K562 (cell line): ENCODE measurements around the gene CS. TPM values are rescaled to one million over a fixed set of nuclear protein-coding genes. Genes with fewer than 3 reads are reported as not detected.
A peak's percentile ranks its signal among the peaks of the same experiment; 100 is the strongest.

Source experiments
- BHLHE40 ChIP-seq: IDR thresholded peaks from 2 replicates; pipeline ENCODE4 v1.6.1; 2011; ENCODE audit warnings: low read length, improper control_type of control experiment
- CHD1 ChIP-seq: fragments of 200-600 bp; sonication (generic); IDR thresholded peaks from one replicate; pipeline ENCODE4 v1.6.1; 2012; ENCODE audit warnings: mild to moderate bottlenecking, moderate library complexity, low read length, inconsistent platforms
- ETV5 ChIP-seq: sonication (generic); formaldehyde crosslinking; IDR thresholded peaks from 2 replicates; pipeline ENCODE4 v1.4.0; 2020; ENCODE audit warnings: low read depth, mild to moderate bottlenecking, missing genetic modification reagents
- NR2C1 ChIP-seq, 2 experiments: fragments of 450-650 bp; IDR thresholded peaks; 2 replicates each; pipeline ENCODE4 v1.6.1; 2017; ENCODE audit warnings: mild to moderate bottlenecking in 2 of 2, antibody characterized with exemption in 1 of 2, inconsistent platforms in 1 of 2, missing compliant biosample characterization in 1 of 2, missing genetic modification characterization in 1 of 2
- OTX1 ChIP-seq: fragments of 450-650 bp; formaldehyde crosslinking; IDR thresholded peaks from 2 replicates; pipeline ENCODE4 v1.4.0; 2022; ENCODE audit warnings: mild to moderate bottlenecking
- PYGO2 ChIP-seq: fragments of 450-650 bp; IDR thresholded peaks from 2 replicates; pipeline ENCODE4 v1.6.1; 2016; ENCODE audit warnings: mild to moderate bottlenecking, missing genetic modification characterization, moderate library complexity, missing compliant biosample characterization
- THRAP3 ChIP-seq: fragments of 450-650 bp; IDR thresholded peaks from 2 replicates; pipeline ENCODE4 v1.6.1; 2016; ENCODE audit warnings: mild to moderate bottlenecking, inconsistent platforms, borderline replicate concordance
- ZFP30 ChIP-seq: fragments of 250-450 bp; sonication (Bioruptor Pico); IDR thresholded peaks from 2 replicates; pipeline ENCODE4 v1.8.0; 2022; ENCODE audit warnings: moderate library complexity, mild to moderate bottlenecking, inconsistent platforms, borderline replicate concordance
- ZNF133 ChIP-seq: fragments of 250-450 bp; sonication (Bioruptor Pico); IDR thresholded peaks from 2 replicates; pipeline ENCODE4 v1.4.0; 2020; ENCODE audit warnings: mild to moderate bottlenecking
- ZNF23 ChIP-seq: fragments of 250-450 bp; sonication (Bioruptor Pico); IDR thresholded peaks from 2 replicates; pipeline ENCODE4 v1.4.0; 2020; ENCODE audit warnings: mild to moderate bottlenecking
- ZNF41 ChIP-seq: fragments of 250-450 bp; sonication (Bioruptor Pico); conservative IDR thresholded peaks from 2 replicates; pipeline ENCODE4 v1.4.0; 2020; ENCODE audit warnings: mild to moderate bottlenecking
- polyA plus RNA-seq, 8 experiments: library from polyadenylated mRNA; depleted of rRNA in 4 of 8; stranded (reverse) in 5 of 8; unstranded in 3 of 8; fragments of >200 nt; fragmentation: Nextera tagmentation in 2 of 8; fragmentation: Illumina TruSeq in 1 of 8; extraction: Ambion mirVana in 2 of 8; extraction: Trizol in 1 of 8; gene quantifications; 2 replicates each; pipeline versions ENCODE4 v1.2.1 to v1.2.3, GENCODE V29; 2011 to 2014; ENCODE audit warnings: inconsistent platforms in 1 of 8, missing spikeins in 1 of 8
- total RNA-seq, 7 experiments: library from RNA; depleted of rRNA in 6 of 7; stranded (reverse); fragments of >200 nt in 6 of 7; fragmentation: Illumina TruSeq in 2 of 7; extraction: Trizol in 2 of 7; gene quantifications; 2 replicates each; pipeline versions ENCODE4 v1.2.1 to v1.2.3, GENCODE V29; 2011 to 2021; ENCODE audit warnings: low replicate concordance in 1 of 7
- TF ChIP-seq, protein P1 (sequence below): IDR thresholded peaks from 3 replicates; pipeline ENCODE4 v1.6.1; 2011; ENCODE audit warnings: borderline replicate concordance, mild to moderate bottlenecking, moderate library complexity; ENCODE audit not compliant: insufficient read length; ENCODE audit errors: extremely low read depth
- TF ChIP-seq, protein P2 (sequence below): fragments of 450-650 bp; formaldehyde crosslinking; IDR thresholded peaks from 2 replicates; pipeline ENCODE4 v1.4.0; 2020; ENCODE audit warnings: mild to moderate bottlenecking, moderate library complexity
- TF ChIP-seq, protein P3 (sequence below), 3 experiments: fragments of 200-800 bp in 1 of 3; fragments of 250-450 bp in 1 of 3; fragments of 450-650 bp in 1 of 3; sonication (Bioruptor Pico) in 1 of 3; sonication (Bioruptor generic) in 1 of 3; formaldehyde crosslinking in 1 of 3; IDR thresholded peaks; 2 replicates each; pipeline versions ENCODE4 v1.6.1 to v1.8.0; 2016 to 2022; ENCODE audit warnings: mild to moderate bottlenecking in 2 of 3, missing genetic modification characterization in 2 of 3, missing compliant biosample characterization in 1 of 3, moderate library complexity in 1 of 3
- TF ChIP-seq, protein P4 (sequence below): fragments of 200-800 bp; sonication (Bioruptor generic); IDR thresholded peaks from 2 replicates; pipeline ENCODE4 v1.6.1; 2017; ENCODE audit warnings: missing genetic modification characterization, missing compliant biosample characterization

The CS gene
- total and polyA plus RNA-seq, 9 of the 15 experiments (the other 6 are each of a cell fraction or from before 2014, with no cell fraction given): 99.9 to 390 (median 149) TPM

DNA sequence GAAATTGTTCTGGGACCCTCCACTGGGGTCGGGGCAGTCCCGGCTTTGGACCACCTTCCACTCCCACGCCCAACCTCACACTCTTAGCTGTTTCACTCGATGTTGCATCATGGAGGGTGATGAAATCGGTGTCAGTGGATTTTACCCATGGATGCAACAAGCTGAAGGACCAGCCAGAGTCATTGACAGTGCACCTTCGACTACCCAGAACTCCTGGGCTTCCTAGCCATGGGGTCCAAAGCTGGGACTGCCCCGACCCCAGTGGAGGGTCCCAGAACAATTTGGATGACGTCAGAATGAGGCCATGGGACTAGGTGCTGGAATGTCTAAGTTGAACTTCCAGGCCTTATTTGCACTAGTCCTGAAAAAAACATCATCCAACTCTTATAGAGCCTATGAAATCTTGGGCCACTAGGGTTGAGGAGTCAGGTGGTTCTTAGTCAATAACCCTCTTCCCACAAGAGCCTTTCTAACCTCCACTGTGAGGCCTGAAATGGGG is 37.7 kb upstream of the CS start (continued):
- TF ChIP-seq ZNF41 (CRISPR knock-in tag): no peak
- no peak for TF ChIP-seq NR2C1 (IDR thresholded peaks at IDR 0.05)
- TF ChIP-seq NR2C1 (tag; IDR thresholded peaks at IDR 0.05): peak; percentile 26; the same call in 1 of the 2 replicates
- no peak for TF ChIP-seq THRAP3
- no peak; the same call in 1 of the 2 replicates for TF ChIP-seq ETV5
- TF ChIP-seq ZNF133: no peak
- no peak; the same call in 1 of the 2 replicates for TF ChIP-seq ZNF23
- TF ChIP-seq, protein P1, sequence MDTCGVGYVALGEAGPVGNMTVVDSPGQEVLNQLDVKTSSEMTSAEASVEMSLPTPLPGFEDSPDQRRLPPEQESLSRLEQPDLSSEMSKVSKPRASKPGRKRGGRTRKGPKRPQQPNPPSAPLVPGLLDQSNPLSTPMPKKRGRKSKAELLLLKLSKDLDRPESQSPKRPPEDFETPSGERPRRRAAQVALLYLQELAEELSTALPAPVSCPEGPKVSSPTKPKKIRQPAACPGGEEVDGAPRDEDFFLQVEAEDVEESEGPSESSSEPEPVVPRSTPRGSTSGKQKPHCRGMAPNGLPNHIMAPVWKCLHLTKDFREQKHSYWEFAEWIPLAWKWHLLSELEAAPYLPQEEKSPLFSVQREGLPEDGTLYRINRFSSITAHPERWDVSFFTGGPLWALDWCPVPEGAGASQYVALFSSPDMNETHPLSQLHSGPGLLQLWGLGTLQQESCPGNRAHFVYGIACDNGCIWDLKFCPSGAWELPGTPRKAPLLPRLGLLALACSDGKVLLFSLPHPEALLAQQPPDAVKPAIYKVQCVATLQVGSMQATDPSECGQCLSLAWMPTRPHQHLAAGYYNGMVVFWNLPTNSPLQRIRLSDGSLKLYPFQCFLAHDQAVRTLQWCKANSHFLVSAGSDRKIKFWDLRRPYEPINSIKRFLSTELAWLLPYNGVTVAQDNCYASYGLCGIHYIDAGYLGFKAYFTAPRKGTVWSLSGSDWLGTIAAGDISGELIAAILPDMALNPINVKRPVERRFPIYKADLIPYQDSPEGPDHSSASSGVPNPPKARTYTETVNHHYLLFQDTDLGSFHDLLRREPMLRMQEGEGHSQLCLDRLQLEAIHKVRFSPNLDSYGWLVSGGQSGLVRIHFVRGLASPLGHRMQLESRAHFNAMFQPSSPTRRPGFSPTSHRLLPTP: no peak
- TF ChIP-seq, protein P2, sequence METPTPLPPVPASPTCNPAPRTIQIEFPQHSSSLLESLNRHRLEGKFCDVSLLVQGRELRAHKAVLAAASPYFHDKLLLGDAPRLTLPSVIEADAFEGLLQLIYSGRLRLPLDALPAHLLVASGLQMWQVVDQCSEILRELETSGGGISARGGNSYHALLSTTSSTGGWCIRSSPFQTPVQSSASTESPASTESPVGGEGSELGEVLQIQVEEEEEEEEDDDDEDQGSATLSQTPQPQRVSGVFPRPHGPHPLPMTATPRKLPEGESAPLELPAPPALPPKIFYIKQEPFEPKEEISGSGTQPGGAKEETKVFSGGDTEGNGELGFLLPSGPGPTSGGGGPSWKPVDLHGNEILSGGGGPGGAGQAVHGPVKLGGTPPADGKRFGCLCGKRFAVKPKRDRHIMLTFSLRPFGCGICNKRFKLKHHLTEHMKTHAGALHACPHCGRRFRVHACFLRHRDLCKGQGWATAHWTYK (CRISPR knock-in tag): peak; percentile 72
- TF ChIP-seq OTX1 (CRISPR knock-in tag): no peak
- TF ChIP-seq, protein P3, sequence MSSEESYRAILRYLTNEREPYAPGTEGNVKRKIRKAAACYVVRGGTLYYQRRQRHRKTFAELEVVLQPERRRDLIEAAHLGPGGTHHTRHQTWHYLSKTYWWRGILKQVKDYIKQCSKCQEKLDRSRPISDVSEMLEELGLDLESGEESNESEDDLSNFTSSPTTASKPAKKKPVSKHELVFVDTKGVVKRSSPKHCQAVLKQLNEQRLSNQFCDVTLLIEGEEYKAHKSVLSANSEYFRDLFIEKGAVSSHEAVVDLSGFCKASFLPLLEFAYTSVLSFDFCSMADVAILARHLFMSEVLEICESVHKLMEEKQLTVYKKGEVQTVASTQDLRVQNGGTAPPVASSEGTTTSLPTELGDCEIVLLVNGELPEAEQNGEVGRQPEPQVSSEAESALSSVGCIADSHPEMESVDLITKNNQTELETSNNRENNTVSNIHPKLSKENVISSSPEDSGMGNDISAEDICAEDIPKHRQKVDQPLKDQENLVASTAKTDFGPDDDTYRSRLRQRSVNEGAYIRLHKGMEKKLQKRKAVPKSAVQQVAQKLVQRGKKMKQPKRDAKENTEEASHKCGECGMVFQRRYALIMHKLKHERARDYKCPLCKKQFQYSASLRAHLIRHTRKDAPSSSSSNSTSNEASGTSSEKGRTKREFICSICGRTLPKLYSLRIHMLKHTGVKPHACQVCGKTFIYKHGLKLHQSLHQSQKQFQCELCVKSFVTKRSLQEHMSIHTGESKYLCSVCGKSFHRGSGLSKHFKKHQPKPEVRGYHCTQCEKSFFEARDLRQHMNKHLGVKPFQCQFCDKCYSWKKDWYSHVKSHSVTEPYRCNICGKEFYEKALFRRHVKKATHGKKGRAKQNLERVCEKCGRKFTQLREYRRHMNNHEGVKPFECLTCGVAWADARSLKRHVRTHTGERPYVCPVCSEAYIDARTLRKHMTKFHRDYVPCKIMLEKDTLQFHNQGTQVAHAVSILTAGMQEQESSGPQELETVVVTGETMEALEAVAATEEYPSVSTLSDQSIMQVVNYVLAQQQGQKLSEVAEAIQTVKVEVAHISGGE (CRISPR knock-in tag; IDR thresholded peaks at IDR 0.05): no peak
- no peak for TF ChIP-seq BHLHE40
- TF ChIP-seq CHD1: no peak
- no peak for TF ChIP-seq PYGO2 (tag)
- TF ChIP-seq ZFP30 (CRISPR knock-in tag): no peak
- TF ChIP-seq, protein P4, sequence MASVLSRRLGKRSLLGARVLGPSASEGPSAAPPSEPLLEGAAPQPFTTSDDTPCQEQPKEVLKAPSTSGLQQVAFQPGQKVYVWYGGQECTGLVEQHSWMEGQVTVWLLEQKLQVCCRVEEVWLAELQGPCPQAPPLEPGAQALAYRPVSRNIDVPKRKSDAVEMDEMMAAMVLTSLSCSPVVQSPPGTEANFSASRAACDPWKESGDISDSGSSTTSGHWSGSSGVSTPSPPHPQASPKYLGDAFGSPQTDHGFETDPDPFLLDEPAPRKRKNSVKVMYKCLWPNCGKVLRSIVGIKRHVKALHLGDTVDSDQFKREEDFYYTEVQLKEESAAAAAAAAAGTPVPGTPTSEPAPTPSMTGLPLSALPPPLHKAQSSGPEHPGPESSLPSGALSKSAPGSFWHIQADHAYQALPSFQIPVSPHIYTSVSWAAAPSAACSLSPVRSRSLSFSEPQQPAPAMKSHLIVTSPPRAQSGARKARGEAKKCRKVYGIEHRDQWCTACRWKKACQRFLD (CRISPR knock-in tag): peak; percentile 23; the same call in 1 of the 2 replicates
